ENCODE data around the gene MRPS14. TPM values are rescaled to one million over a fixed set of nuclear protein-coding genes. Genes with fewer than 3 reads are reported as not detected.

The MRPS14 gene
- total and polyA plus RNA-seq, 9 of the 15 experiments (the other 6 are each of a cell fraction or from before 2014, with no cell fraction given): 38.1 to 231 (median 54.9) TPM

DNA sequence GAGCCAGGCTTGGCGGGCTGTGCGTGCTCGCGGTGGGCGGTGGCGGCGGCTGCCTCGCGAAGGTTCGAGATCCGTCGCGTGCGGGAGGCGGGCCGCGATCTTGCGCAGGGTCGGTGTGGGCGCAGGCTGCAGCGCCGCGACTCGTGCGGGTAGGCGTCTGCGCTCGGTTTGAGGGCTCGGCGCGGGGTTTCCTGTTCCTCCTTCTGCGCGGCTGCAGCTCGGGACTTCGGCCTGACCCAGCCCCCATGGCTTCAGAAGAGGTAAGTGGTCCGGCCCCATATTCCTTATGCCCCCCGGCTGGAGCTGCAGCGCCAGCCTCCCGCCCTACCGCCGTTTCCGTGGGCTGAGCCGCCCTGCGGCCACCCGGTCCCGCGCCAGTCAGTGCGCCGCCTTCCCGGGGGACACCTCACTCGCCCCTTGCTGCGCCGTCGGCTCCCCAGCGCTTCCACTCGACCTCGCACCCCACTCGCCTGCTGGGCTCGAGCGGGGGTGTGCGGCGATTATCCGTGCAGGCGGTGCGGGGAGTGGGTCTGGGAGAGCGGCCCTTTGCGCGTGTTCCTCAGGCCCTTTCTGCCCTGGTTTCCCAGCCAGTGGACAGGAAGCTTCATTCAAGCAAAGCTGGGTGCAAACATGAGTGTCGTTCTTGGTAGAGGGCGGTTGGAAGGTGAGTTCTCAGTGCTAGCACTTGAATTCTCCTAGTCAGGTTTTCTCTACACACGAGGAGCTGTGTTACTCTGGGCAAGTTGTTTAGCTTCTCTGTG lies 23.1 kb downstream of the MRPS14 start, which contains the start of gene CACYBP (continued):
- TF ChIP-seq RBBP5 (IDR thresholded peaks at IDR 0.05; ENCODE audit: borderline replicate concordance, insufficient read depth, low read length, poor library complexity, severe bottlenecking) (peak; percentile 92), RNF2 (IDR thresholded peaks at IDR 0.05) (peak; percentile 13; the same call in 1 of the 2 replicates), CBX1 (IDR thresholded peaks at IDR 0.05; ENCODE audit: low read depth) (peak; percentile 61), SUPT5H (IDR thresholded peaks at IDR 0.05) (peak; percentile 21), EGR1 (conservative IDR thresholded peaks at IDR 0.05) (peak; percentile 67), TCF7L2 (IDR thresholded peaks at IDR 0.05; ENCODE audit: low read depth, low read length) (no peak), HDAC1 (IDR thresholded peaks at IDR 0.05) (peak in 1 of 2 experiments; percentile 76; a peak in 2 of 4 replicates), ZBTB1 (CRISPR knock-in tag; IDR thresholded peaks at IDR 0.05; ENCODE audit: borderline replicate concordance, low read depth) (peak; percentile 87), SMARCA4 (IDR thresholded peaks at IDR 0.05) (peak; percentile 21; the same call in 1 of the 2 replicates), BCOR (IDR thresholded peaks at IDR 0.05) (peak; percentile 87), ZNF717 (CRISPR knock-in tag; IDR thresholded peaks at IDR 0.05) (0 out of 2 replicates have a peak, but pooled peaks have one; percentile 13), ERF (CRISPR knock-in tag; IDR thresholded peaks at IDR 0.05) (0 out of 2 replicates have a peak, but pooled peaks have one; percentile 48), NONO (IDR thresholded peaks at IDR 0.05; ENCODE audit: low read depth in 2 of 2, low read length in 1 of 2) (peak in 1 of 2 experiments; percentile 34; a peak in 1 of 4 replicates), RBM25 (IDR thresholded peaks at IDR 0.05; ENCODE audit: low read depth, low read length, severe bottlenecking) (peak; percentile 83), PHF20 (IDR thresholded peaks at IDR 0.05; ENCODE audit: partially characterized antibody) (peak; percentile 56), MAZ (CRISPR knock-in tag; conservative IDR thresholded peaks at IDR 0.05 in 1 of 2, IDR thresholded peaks at IDR 0.05 in 1 of 2) (peak; percentile 48 to 65; a peak in 2 of 4 replicates), TEAD1 (CRISPR knock-in tag; IDR thresholded peaks at IDR 0.05) (0 out of 4 replicates have a peak, but pooled peaks have one; percentile 6), FIP1L1 (IDR thresholded peaks at IDR 0.05; ENCODE audit: low read depth, low read length, poor library complexity, severe bottlenecking) (peak; percentile 73), SMARCA5 (IDR thresholded peaks at IDR 0.05) (peak; percentile 13; the same call in 1 of the 2 replicates), RBFOX2 (IDR thresholded peaks at IDR 0.05; ENCODE audit: low read depth, low read length) (peak; percentile 85), MXI1 (IDR thresholded peaks at IDR 0.05; ENCODE audit: low read depth, low read length) (peak; percentile 51; the same call in 1 of the 2 replicates), HNRNPLL (IDR thresholded peaks at IDR 0.05; ENCODE audit: low read depth, low read length, poor library complexity, severe bottlenecking) (peak; percentile 96), MCM3 (IDR thresholded peaks at IDR 0.05) (no peak), FUS (optimal IDR thresholded peaks at IDR 0.05; ENCODE audit: low read depth, low read length) (peak; percentile 68), MYC (IDR thresholded peaks at IDR 0.05; ENCODE audit: low read depth, low read length) (no peak; the same call in 1 of the 2 replicates), MYC (CRISPR knock-in tag; IDR thresholded peaks at IDR 0.05; ENCODE audit: borderline replicate concordance, low read depth) (peak; percentile 77; the same call in 1 of the 2 replicates), ZC3H4 (CRISPR knock-in tag; IDR thresholded peaks at IDR 0.05; ENCODE audit: borderline replicate concordance) (peak; percentile 97; the same call in 1 of the 2 replicates), ZBTB7A (IDR thresholded peaks at IDR 0.05; ENCODE audit: borderline replicate concordance, control insufficient read depth, low read depth, low read length) (peak; percentile 81; the same call in 1 of the 2 replicates)
- TF ChIP-seq, protein P1, sequence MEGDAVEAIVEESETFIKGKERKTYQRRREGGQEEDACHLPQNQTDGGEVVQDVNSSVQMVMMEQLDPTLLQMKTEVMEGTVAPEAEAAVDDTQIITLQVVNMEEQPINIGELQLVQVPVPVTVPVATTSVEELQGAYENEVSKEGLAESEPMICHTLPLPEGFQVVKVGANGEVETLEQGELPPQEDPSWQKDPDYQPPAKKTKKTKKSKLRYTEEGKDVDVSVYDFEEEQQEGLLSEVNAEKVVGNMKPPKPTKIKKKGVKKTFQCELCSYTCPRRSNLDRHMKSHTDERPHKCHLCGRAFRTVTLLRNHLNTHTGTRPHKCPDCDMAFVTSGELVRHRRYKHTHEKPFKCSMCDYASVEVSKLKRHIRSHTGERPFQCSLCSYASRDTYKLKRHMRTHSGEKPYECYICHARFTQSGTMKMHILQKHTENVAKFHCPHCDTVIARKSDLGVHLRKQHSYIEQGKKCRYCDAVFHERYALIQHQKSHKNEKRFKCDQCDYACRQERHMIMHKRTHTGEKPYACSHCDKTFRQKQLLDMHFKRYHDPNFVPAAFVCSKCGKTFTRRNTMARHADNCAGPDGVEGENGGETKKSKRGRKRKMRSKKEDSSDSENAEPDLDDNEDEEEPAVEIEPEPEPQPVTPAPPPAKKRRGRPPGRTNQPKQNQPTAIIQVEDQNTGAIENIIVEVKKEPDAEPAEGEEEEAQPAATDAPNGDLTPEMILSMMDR (IDR thresholded peaks at IDR 0.05 in 2 of 3, conservative IDR thresholded peaks at IDR 0.05 in 1 of 3; ENCODE audit: insufficient read depth in 2 of 3, low read depth in 1 of 3, low read length in 3 of 3): peak in 2 of 3 experiments; percentile 4 to 11; a peak in 2 of 6 replicates

All from K562 (cell line).